NAMALWA (cell line): Measurements from ENCODE around the gene PTPN20.
"Not testable (repeated sequence)": the region's sequence is repeated elsewhere in the genome, so short reads cannot be mapped to it uniquely, and the experiment has no call there.

Source experiments
- DNase-seq: peaks from one replicate; pipeline ENCODE4 v3.0.0-alpha.2; 2015; ENCODE audit warnings: low spot score

PTPN20 gene

GRCh38 chr10:46952540-46952939, 41.3 kb downstream of the PTPN20 start:
- DNase-seq: not testable (repeated sequence)

- DNase-seq: not testable (repeated sequence)
Measured at GRCh38 chr10:46960742-46961141, 49.5 kb downstream of the PTPN20 start.

- not testable (repeated sequence) for DNase-seq
Measured at GRCh38 chr10:46963356-46963755, 52.1 kb downstream of the PTPN20 start.

GRCh38 chr10:46967013-46967412, 55.8 kb downstream of the PTPN20 start:
- DNase-seq: not testable (repeated sequence)

GRCh38 chr10:46980223-46980622, 69.0 kb downstream of the PTPN20 start:
- DNase-seq: not testable (repeated sequence)

- DNase-seq: not testable (repeated sequence)
Measured at GRCh38 chr10:46987233-46987924, 76.2 kb downstream of the PTPN20 start.

GRCh38 chr10:46992803-46993561, 81.8 kb downstream of the PTPN20 start:
- peak; percentile 57 for DNase-seq

- DNase-seq: no peak
Measured at GRCh38 chr10:46995234-46995633, 84.0 kb downstream of the PTPN20 start.

GRCh38 chr10:46998192-46998591, 87.0 kb downstream of the PTPN20 start:
- DNase-seq: no peak

- no peak for DNase-seq
Measured at GRCh38 chr10:46998595-46998994, 87.4 kb downstream of the PTPN20 start.

- DNase-seq: no peak
Measured at GRCh38 chr10:46999217-46999616, 88.0 kb downstream of the PTPN20 start.

- no peak for DNase-seq
Measured at GRCh38 chr10:47008769-47009168, 97.5 kb downstream of the PTPN20 start.

GRCh38 chr10:47009215-47009838, 98.1 kb downstream of the PTPN20 start:
- DNase-seq: no peak

GRCh38 chr10:47010036-47010435, 98.8 kb downstream of the PTPN20 start:
- DNase-seq: no peak

GRCh38 chr10:47012214-47012613, 101.0 kb downstream of the PTPN20 start:
- no peak for DNase-seq

GRCh38 chr10:47013507-47014154, 102.4 kb downstream of the PTPN20 start:
- no peak for DNase-seq

- no peak for DNase-seq
Measured at GRCh38 chr10:47015404-47015803, 104.2 kb downstream of the PTPN20 start.

- no peak for DNase-seq
Measured at GRCh38 chr10:47016564-47016963, 105.3 kb downstream of the PTPN20 start.

- DNase-seq: no peak
Measured at GRCh38 chr10:47018026-47018735, 107.0 kb downstream of the PTPN20 start.

- no peak for DNase-seq
Measured at GRCh38 chr10:47019155-47020145, 108.2 kb downstream of the PTPN20 start.

GRCh38 chr10:47020471-47020870, 109.2 kb downstream of the PTPN20 start:
- DNase-seq: no peak
